A549 (cell line): ENCODE results near the gene RDH5. TPM values are rescaled to one million over a fixed set of nuclear protein-coding genes. Genes with fewer than 3 reads are reported as not detected.

Experiments used
- ATAC-seq, 2 experiments: fragments of 200-7000 bp in 1 of 2; fragments of >200 bp in 1 of 2; cut with Nextera tagmentation in 1 of 2; cut with Tn5 transposase in 1 of 2; 3 replicates each; pipeline versions ENCODE4 v1.8.0 to v1.9.1; 2018 to 2020; ENCODE audit warnings: mild to moderate bottlenecking in 1 of 2, moderate library complexity in 1 of 2
- CTCF ChIA-PET: fragments of 300-600 bp; sonication (Branson Sonifier 250); formaldehyde crosslinking; extraction: SDS; loops from one replicate; lab custom pipeline; 2021; ENCODE audit warnings: antibody characterized with exemption, inconsistent platforms; lab: Yijun Ruan, JAX
- POLR2A ChIA-PET: fragments of 350-600 bp; formaldehyde crosslinking; extraction: SDS; loops from one replicate; lab custom pipeline; 2021; ENCODE audit warnings: antibody characterized with exemption, inconsistent platforms; lab: Yijun Ruan, JAX
- DNase-seq, 2 experiments: peaks; one replicate each; pipeline versions ENCODE4 v3.0.0 to v3.0.0-alpha.2; 2011 to 2016; ENCODE audit warnings: low read depth in 1 of 2, low spot score in 1 of 2
- FAIRE-seq: peaks from 2 replicates; lab custom pipeline; 2011; peaks lifted over from hg19 to GRCh38; lab: Jason Lieb, UNC
- H3K27ac ChIP-seq, 2 experiments: fragments of >200 bp; sonication (Bioruptor Twin); formaldehyde crosslinking; 3 replicates each; pipeline ENCODE4 v1.5.1; 2016 to 2017
- H3K4me1 ChIP-seq: fragments of >200 bp; sonication (Bioruptor Twin); formaldehyde crosslinking; 3 replicates; pipeline ENCODE4 v1.6.1; 2016
- H3K4me2 ChIP-seq: fragments of >200 bp; sonication (Bioruptor Twin); formaldehyde crosslinking; 3 replicates; pipeline ENCODE4 v1.6.1; 2016
- H3K4me3 ChIP-seq: fragments of >200 bp; sonication (Bioruptor Twin); formaldehyde crosslinking; 3 replicates; pipeline ENCODE4 v1.5.1; 2016
- H3K9me3 ChIP-seq: fragments of >200 bp; sonication (Bioruptor Twin); formaldehyde crosslinking; 3 replicates; pipeline ENCODE4 v1.6.1; 2016
- ATOH8 ChIP-seq: fragments of 250-450 bp; sonication (Bioruptor Pico); IDR thresholded peaks from 2 replicates; pipeline ENCODE4 v1.5.0; 2020; ENCODE audit warnings: low read depth, mild to moderate bottlenecking, moderate library complexity
- CHD2 ChIP-seq: fragments of 150-350 bp; IDR thresholded peaks from 2 replicates; pipeline ENCODE4 v1.6.1; 2014; ENCODE audit warnings: low read length; ENCODE audit not compliant: partially characterized antibody
- CHD4 ChIP-seq: fragments of 200-600 bp; sonication (generic); IDR thresholded peaks from 2 replicates; pipeline ENCODE4 v1.6.1; 2016; ENCODE audit warnings: antibody characterized with exemption, mild to moderate bottlenecking, borderline replicate concordance
- EHMT2 ChIP-seq: fragments of 200-600 bp; sonication (generic); IDR thresholded peaks from 2 replicates; pipeline ENCODE4 v1.6.1; 2016; ENCODE audit warnings: antibody characterized with exemption, low read depth, mild to moderate bottlenecking, moderate library complexity
- EP300 ChIP-seq, 2 experiments: fragments of >200 bp; sonication (Bioruptor Twin); formaldehyde crosslinking; IDR thresholded peaks; 2 replicates in 1 of 2; 3 replicates in 1 of 2; pipeline ENCODE4 v1.6.1; 2016 to 2017
- ESRRA ChIP-seq: fragments of 150-350 bp; IDR thresholded peaks from 2 replicates; pipeline ENCODE4 v1.6.1; 2014; ENCODE audit warnings: mild to moderate bottlenecking, low read length, borderline replicate concordance
- FOSL2 ChIP-seq, 2 experiments: fragments of 450-650 bp in 1 of 2; fragments of >200 bp in 1 of 2; sonication (Bioruptor Twin) in 1 of 2; formaldehyde crosslinking; IDR thresholded peaks; 2 replicates each; pipeline versions ENCODE4 v1.5.0 to v1.6.1; 2016 to 2020; ENCODE audit warnings: mild to moderate bottlenecking in 1 of 2, moderate library complexity in 1 of 2
- GATA3 ChIP-seq: IDR thresholded peaks from 2 replicates; pipeline ENCODE4 v1.6.1; 2012; ENCODE audit warnings: borderline replicate concordance
- HDAC2 ChIP-seq: fragments of 200-600 bp; sonication (generic); IDR thresholded peaks from 2 replicates; pipeline ENCODE4 v1.6.1; 2016
- HOXB5 ChIP-seq: fragments of 250-450 bp; sonication (Bioruptor Pico); IDR thresholded peaks from 2 replicates; pipeline ENCODE4 v1.5.0; 2020; ENCODE audit warnings: mild to moderate bottlenecking, moderate library complexity
- JUNB ChIP-seq: fragments of >200 bp; sonication (Bioruptor Twin); formaldehyde crosslinking; IDR thresholded peaks from 2 replicates; pipeline ENCODE4 v1.6.1; 2016
- KDM1A ChIP-seq: fragments of 200-600 bp; sonication (generic); IDR thresholded peaks from 2 replicates; pipeline ENCODE4 v1.6.1; 2016; ENCODE audit warnings: low read depth, mild to moderate bottlenecking
- KDM5A ChIP-seq: fragments of 200-600 bp; sonication (generic); IDR thresholded peaks from 2 replicates; pipeline ENCODE4 v1.6.1; 2016; ENCODE audit warnings: antibody characterized with exemption, mild to moderate bottlenecking
- MAFK ChIP-seq: fragments of 450-650 bp; IDR thresholded peaks from 2 replicates; pipeline ENCODE4 v1.6.1; 2014; ENCODE audit not compliant: partially characterized antibody
- MAZ ChIP-seq: fragments of 150-350 bp; IDR thresholded peaks from 2 replicates; pipeline ENCODE4 v1.6.1; 2014; ENCODE audit warnings: antibody characterized with exemption, low read depth, low read length, borderline replicate concordance
- NR3C1 ChIP-seq: fragments of >200 bp; sonication (Bioruptor Twin); formaldehyde crosslinking; IDR thresholded peaks from 3 replicates; pipeline ENCODE4 v1.6.1; 2017
- PHF8 ChIP-seq: fragments of 200-600 bp; sonication (generic); IDR thresholded peaks from 2 replicates; pipeline ENCODE4 v1.6.1; 2016; ENCODE audit warnings: low read depth, mild to moderate bottlenecking, antibody characterized with exemption, moderate library complexity, borderline replicate concordance
- POLR2A ChIP-seq: IDR thresholded peaks from 2 replicates; pipeline ENCODE4 v1.6.1; 2012; ENCODE audit warnings: mild to moderate bottlenecking, low read length
- POLR2AphosphoS2 ChIP-seq: conservative IDR thresholded peaks from 2 replicates; pipeline ENCODE4 v1.6.1; 2012; ENCODE audit warnings: low read length, improper control_type of control experiment, inconsistent platforms
- RAD21 ChIP-seq, 2 experiments: fragments of >200 bp in 1 of 2; sonication (Bioruptor Twin) in 1 of 2; formaldehyde crosslinking in 1 of 2; IDR thresholded peaks in 1 of 2; conservative IDR thresholded peaks in 1 of 2; 2 replicates in 1 of 2; 3 replicates in 1 of 2; pipeline ENCODE4 v1.6.1; 2012 to 2018; ENCODE audit warnings: inconsistent platforms in 1 of 2
- RARB ChIP-seq: fragments of 250-450 bp; sonication (Bioruptor Pico); IDR thresholded peaks from 2 replicates; pipeline ENCODE4 v1.8.0; 2021; ENCODE audit warnings: mild to moderate bottlenecking, moderate library complexity
- TFCP2L1 ChIP-seq: fragments of 250-450 bp; sonication (Bioruptor Pico); IDR thresholded peaks from 2 replicates; pipeline ENCODE4 v1.5.0; 2021; ENCODE audit warnings: mild to moderate bottlenecking
- TP53 ChIP-seq: fragments of 250-450 bp; sonication (Bioruptor Pico); IDR thresholded peaks from 2 replicates; pipeline ENCODE4 v1.5.0; 2021; ENCODE audit warnings: mild to moderate bottlenecking, moderate library complexity
- USF2 ChIP-seq: fragments of 450-650 bp; IDR thresholded peaks from 2 replicates; pipeline ENCODE4 v1.6.1; 2014; ENCODE audit warnings: antibody characterized with exemption
- ZC3H11A ChIP-seq: fragments of 450-650 bp; IDR thresholded peaks from 2 replicates; pipeline ENCODE4 v1.6.1; 2014; ENCODE audit warnings: antibody characterized with exemption, mild to moderate bottlenecking
- ZFP36 ChIP-seq: fragments of 450-650 bp; IDR thresholded peaks from 2 replicates; pipeline ENCODE4 v1.6.1; 2014; ENCODE audit warnings: borderline replicate concordance; ENCODE audit not compliant: partially characterized antibody
- ZNF302 ChIP-seq: fragments of 250-450 bp; sonication (Bioruptor Pico); IDR thresholded peaks from 2 replicates; pipeline ENCODE4 v1.9.0; 2021; ENCODE audit warnings: inconsistent platforms, mild to moderate bottlenecking, moderate library complexity
- WGBS: methylation state at CpG from one replicate; pipeline ENCODE4 v1.1.6; 2017; ENCODE audit errors: missing lambda C conversion rate; 5-methylcytosine and 5-hydroxymethylcytosine counted together
- polyA plus RNA-seq, 4 experiments: library from polyadenylated mRNA; depleted of rRNA in 3 of 4; stranded (reverse); fragments of >200 nt; fragmentation: RNase III in 1 of 4; extraction: RNeasy Plus Mini Kit Qiagen cat#74134 plus additional on column Dnase treatment in 1 of 4; gene quantifications; 2 replicates in 3 of 4; 3 replicates in 1 of 4; pipeline ENCODE4 v1.2.3, GENCODE V29; 2011 to 2017

Gene RDH5
- polyA plus RNA-seq, 2 of the 4 experiments (the other 2 are of a cell fraction): 4.1 to 9.1 TPM

- 71% methylated on average over 16 of the region's 16 CpGs for WGBS
- H3K4me1 ChIP-seq: no peaks in the 10 kb centered on the region
- FAIRE-seq (no peak), ATAC-seq (no peak; a peak in 1 of 6 replicates)
- TF ChIP-seq ZC3H11A: no peak
- TF ChIP-seq, all 56 proteins: peak for 0
- Histone ChIP-seq H3K4me2 (no peak overlapping the region), H3K4me3 (no peak overlapping the region), H3K9me3 (no peaks in the 10 kb centered on the region), H3K27ac (no peak overlapping the region)
- ChIA-PET CTCF (interaction anchor here (1.1 to 2.2 kb wide), 4 partner anchors 15 to 49 kb away, joined by 3 to 10 read pairs (median 4); partner anchors contain the start of genes ITGA7 and RDH5), POLR2A (no interaction called here)
- no peak for DNase-seq
These were observed 31.2 kb upstream of the RDH5 start for GRCh38 chr12:55688716-55689655.

- Histone ChIP-seq H3K9me3 (no peaks in the 10 kb centered on the region), H3K4me3 (no peak overlapping the region), H3K27ac (no peak overlapping the region), H3K4me2 (no peak overlapping the region), H3K4me1 (no peaks in the 10 kb centered on the region)
- no peak for ATAC-seq
- TF ChIP-seq POLR2AphosphoS2 (no peak), POLR2A (no peak), TFCP2L1 (CRISPR knock-in tag) (no peak), USF2 (no peak), TP53 (CRISPR knock-in tag) (no peak), ZNF302 (CRISPR knock-in tag) (no peak), PHF8 (no peak), GATA3 (no peak), KDM1A (no peak), JUNB (no peak), EP300 (IDR thresholded peaks at IDR 0.05) (no peak), EHMT2 (no peak), CHD4 (no peak), KDM5A (no peak)
- POLR2A ChIA-PET: no interaction called here
- 70% methylated on average over 12 of the region's 12 CpGs for WGBS
- FAIRE-seq: no peak
- CTCF ChIA-PET: interaction anchor here (0.6 to 3.3 kb wide), 2 partner anchors 11 to 771 kb away, joined by 3 to 12 read pairs; a partner anchor contains a TSS
- no peak for DNase-seq
These were observed 27.4 kb upstream of the RDH5 start for GRCh38 chr12:55692631-55693322.

GRCh38 chr12:55693323-55694187 is 26.6 kb upstream of the RDH5 start:
- whole genome bisulfite sequencing: 81% methylated on average over 7 of the region's 7 CpGs

More at GRCh38 chr12:55693323-55694187, 26.6 kb upstream of the RDH5 start:
- H3K4me3 ChIP-seq: no peak overlapping the region
- POLR2A ChIA-PET: no interaction called here
- DNase-seq (no peak), FAIRE-seq (no peak), ATAC-seq (no peak)
- no peak overlapping the region for H3K4me2 ChIP-seq
- TF ChIP-seq FOSL2 (IDR thresholded peaks at IDR 0.05) (no peak), FOSL2 (CRISPR knock-in tag; IDR thresholded peaks at IDR 0.05) (no peak), HOXB5 (no peak), CHD2 (no peak), MAFK (no peak), KDM1A (no peak), POLR2A (no peak), EP300 (IDR thresholded peaks at IDR 0.05) (no peak), ZFP36 (no peak), ESRRA (no peak), NR3C1 (no peak), RAD21 (conservative IDR thresholded peaks at IDR 0.05 in 1 of 2, IDR thresholded peaks at IDR 0.05 in 1 of 2) (no peak), MAZ (no peak), EHMT2 (no peak), RARB (no peak), ATOH8 (CRISPR knock-in tag) (no peak), HDAC2 (no peak)
- no peaks in the 10 kb centered on the region for H3K9me3 ChIP-seq
- no peaks in the 10 kb centered on the region for H3K4me1 ChIP-seq
- no peak overlapping the region for H3K27ac ChIP-seq
- CTCF ChIA-PET: interaction anchor here (0.6 to 3.3 kb wide), 2 partner anchors 12 to 771 kb away, joined by 3 to 12 read pairs; a partner anchor contains a TSS
